ENCODE data around the gene S100A12. TPM values are rescaled to one million over a fixed set of nuclear protein-coding genes. Genes with fewer than 3 reads are reported as not detected.

The S100A12 gene
- total RNA-seq, 1 donor from 2014 or later, result not detected

DNA sequence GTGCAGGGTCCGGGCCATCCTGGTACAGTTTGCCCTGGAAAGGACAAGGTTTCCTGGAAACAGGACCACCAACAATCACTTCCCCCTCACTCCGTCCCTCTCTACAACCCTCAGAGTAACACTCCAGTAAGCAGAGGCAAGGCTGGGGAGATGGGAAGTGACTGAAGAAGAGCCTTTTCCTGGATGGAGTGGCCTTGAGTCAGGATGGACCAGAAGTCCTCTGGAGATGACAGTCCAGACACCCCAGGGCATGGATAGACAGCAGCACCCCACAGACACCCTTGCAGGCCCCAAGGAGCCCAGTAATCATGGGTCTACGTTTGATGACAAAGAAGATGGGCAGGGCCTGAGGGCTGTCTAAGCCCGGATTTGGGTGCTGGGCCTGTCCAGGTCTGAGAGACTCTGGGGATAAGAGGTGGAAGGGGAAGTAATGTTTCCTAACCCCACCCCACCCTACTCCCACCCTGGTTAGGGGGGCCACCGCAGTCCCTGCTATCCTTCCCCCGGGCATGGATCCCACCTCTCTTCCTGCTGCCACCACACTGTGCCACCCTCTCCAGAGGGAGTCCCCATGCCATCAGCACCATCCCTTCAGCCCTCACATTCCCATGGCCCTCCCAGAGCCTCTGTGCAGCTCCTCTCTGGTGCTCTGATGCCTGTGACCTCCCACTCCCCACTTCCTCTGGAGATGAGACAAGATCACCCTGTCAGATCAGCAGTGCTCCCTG is 22.7 kb upstream of the S100A12 start:
- Mint-ChIP-seq H3K4me3 (ENCODE audit: low read depth) (no peak overlapping the region), H3K9me3 (ENCODE audit: low read depth) (no peaks in the 10 kb centered on the region), H3K4me1 (ENCODE audit: low read depth) (no peaks in the 10 kb centered on the region), H3K27ac (no peak overlapping the region), H3K36me3 (ENCODE audit: insufficient read depth) (no peaks in the 10 kb centered on the region), H3K27me3 (peaks cover 36% of the 10 kb centered on the region)
- TF ChIP-seq, protein P1, sequence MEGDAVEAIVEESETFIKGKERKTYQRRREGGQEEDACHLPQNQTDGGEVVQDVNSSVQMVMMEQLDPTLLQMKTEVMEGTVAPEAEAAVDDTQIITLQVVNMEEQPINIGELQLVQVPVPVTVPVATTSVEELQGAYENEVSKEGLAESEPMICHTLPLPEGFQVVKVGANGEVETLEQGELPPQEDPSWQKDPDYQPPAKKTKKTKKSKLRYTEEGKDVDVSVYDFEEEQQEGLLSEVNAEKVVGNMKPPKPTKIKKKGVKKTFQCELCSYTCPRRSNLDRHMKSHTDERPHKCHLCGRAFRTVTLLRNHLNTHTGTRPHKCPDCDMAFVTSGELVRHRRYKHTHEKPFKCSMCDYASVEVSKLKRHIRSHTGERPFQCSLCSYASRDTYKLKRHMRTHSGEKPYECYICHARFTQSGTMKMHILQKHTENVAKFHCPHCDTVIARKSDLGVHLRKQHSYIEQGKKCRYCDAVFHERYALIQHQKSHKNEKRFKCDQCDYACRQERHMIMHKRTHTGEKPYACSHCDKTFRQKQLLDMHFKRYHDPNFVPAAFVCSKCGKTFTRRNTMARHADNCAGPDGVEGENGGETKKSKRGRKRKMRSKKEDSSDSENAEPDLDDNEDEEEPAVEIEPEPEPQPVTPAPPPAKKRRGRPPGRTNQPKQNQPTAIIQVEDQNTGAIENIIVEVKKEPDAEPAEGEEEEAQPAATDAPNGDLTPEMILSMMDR (IDR thresholded peaks at IDR 0.05; ENCODE audit: unreplicated experiment), result no peak
- DNase-seq (ENCODE audit: low spot score, unreplicated experiment), result no peak

DNA sequence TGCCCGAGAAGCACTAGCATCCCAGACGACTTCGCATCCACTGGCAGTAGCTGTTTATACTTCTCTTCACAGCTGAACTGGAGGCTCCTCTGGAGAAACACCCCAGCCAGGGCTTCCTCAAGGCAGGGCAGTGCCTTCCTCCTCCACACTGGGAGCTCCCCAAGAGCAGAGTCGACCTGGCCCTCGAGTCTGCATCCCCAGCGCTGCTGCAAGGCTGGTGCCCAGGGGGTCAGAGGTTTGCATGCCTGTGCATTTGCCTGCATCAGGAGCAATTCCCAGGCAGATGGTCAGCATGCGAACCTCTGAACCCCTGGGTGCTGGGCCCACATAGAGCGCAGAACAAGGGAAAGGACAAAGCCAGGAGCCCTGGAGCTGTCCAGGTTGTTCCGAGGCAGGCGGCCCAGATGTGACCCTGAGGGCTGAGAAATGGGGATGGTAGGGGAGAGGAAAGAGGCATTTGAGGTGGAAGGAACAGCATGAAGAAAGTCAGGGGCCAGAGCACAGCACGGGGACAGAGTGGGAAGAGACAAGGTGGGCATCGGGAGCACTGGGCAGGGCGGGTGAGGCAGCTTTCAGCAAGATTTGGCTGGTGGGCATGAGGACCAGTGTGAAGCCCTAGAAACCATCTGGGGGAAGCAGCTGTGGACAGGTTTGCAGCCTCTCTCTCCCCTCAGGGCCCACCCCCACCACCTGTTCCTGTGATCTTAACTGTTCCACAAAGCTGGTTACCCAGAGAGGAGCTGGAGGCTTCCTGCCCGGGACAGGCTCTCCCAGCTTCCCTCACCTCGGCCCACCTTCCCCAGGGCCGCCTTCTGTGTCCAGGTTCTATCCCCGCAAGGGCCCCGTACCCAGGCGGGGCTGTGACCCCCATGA is 21.9 kb upstream of the S100A12 start:
- TF ChIP-seq, protein P1 (IDR thresholded peaks at IDR 0.05; ENCODE audit: unreplicated experiment), result no peak
- H3K9me3 Mint-ChIP-seq (ENCODE audit: low read depth), result no peaks in the 10 kb centered on the region
- H3K27ac Mint-ChIP-seq, result no peak overlapping the region
- peaks cover 40% of the 10 kb centered on the region for H3K27me3 Mint-ChIP-seq
- H3K36me3 Mint-ChIP-seq (ENCODE audit: insufficient read depth), result no peaks in the 10 kb centered on the region
- no peaks in the 10 kb centered on the region for H3K4me1 Mint-ChIP-seq (ENCODE audit: low read depth)
- no peak for DNase-seq (ENCODE audit: low spot score, unreplicated experiment)
- H3K4me3 Mint-ChIP-seq (ENCODE audit: low read depth), result no peak overlapping the region

DNA sequence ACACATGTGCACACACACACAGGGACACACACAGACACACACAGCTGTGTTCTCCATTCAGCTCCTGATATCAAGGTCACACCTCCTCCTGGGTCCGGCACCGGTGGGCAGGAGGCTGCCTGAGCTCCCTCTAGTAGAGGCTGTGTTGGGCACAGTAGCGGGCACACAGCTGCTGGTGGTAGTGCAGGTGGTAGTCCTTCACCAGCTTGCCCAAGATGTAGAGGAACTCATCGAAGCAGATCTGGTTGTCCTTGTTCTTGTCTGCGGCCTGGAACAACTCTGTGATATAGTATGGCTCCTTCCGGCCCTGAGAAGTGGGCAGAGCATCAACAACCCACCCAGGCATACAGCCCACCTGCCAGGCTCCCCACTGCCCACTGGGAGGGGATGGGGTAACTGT is 21.0 kb upstream of the S100A12 start:
- no peak for DNase-seq (ENCODE audit: low spot score, unreplicated experiment)
- Mint-ChIP-seq H3K4me1 (ENCODE audit: low read depth) (no peaks in the 10 kb centered on the region), H3K9me3 (ENCODE audit: low read depth) (no peaks in the 10 kb centered on the region), H3K27me3 (peaks cover 39% of the 10 kb centered on the region), H3K27ac (no peak overlapping the region), H3K4me3 (ENCODE audit: low read depth) (no peak overlapping the region), H3K36me3 (ENCODE audit: insufficient read depth) (no peaks in the 10 kb centered on the region)
- TF ChIP-seq, protein P1 (IDR thresholded peaks at IDR 0.05; ENCODE audit: unreplicated experiment), result no peak

DNA sequence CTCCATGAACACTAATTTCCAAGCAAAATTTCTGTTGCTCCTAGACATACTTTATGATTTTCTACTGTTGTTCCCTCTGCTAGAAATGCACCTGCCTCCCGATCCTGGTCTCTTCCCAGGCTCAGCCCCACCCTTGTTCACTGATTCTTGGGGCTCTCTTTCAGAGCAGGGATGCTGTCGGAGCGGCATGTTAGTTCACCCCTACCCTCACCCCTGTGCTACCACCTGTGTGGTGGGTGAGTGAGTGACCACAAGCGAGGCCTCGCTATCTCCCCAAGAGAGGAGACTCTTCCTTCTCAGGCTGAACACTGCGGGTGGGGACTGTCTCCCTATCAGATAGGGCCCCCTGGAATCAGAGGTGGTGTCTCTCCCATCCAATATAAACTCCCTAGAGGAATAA is 20.4 kb upstream of the S100A12 start:
- no peak overlapping the region for H3K4me3 Mint-ChIP-seq (ENCODE audit: low read depth)
- TF ChIP-seq, protein P1 (IDR thresholded peaks at IDR 0.05; ENCODE audit: unreplicated experiment), result no peak
- no peaks in the 10 kb centered on the region for H3K4me1 Mint-ChIP-seq (ENCODE audit: low read depth)
- no peaks in the 10 kb centered on the region for H3K36me3 Mint-ChIP-seq (ENCODE audit: insufficient read depth)
- H3K27ac Mint-ChIP-seq, result no peak overlapping the region
- peaks cover 40% of the 10 kb centered on the region for H3K27me3 Mint-ChIP-seq
- DNase-seq (ENCODE audit: low spot score, unreplicated experiment), result no peak
- no peaks in the 10 kb centered on the region for H3K9me3 Mint-ChIP-seq (ENCODE audit: low read depth)

DNA sequence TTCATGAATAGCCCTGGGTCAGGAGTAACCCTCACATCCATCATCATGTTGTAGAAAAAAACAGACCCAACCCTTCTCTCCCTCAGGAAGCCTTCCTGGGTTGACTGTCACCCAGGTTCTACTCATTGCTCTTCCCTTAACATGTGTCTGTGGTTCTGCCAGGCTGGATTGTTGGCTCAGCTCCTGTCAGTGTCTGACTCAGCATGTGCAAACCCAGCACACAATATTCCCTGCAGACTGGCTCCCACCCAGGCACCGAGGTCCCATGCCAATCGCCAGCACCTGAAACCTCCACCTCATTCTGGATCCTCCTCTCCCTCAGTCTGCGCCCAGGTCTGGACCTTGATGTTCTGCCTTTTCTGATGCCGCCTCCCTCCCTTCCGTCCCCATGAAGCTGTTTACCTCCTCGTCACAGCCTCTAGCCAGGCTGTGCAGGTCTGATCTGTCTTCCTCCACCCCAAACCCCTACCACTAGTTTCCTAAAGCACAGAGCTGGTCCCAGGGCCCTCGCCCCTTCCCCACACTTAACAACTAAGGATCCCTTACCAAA is 19.8 kb upstream of the S100A12 start:
- Mint-ChIP-seq H3K27ac (no peak overlapping the region), H3K36me3 (ENCODE audit: insufficient read depth) (no peaks in the 10 kb centered on the region), H3K4me1 (ENCODE audit: low read depth) (no peaks in the 10 kb centered on the region), H3K9me3 (ENCODE audit: low read depth) (no peaks in the 10 kb centered on the region), H3K4me3 (ENCODE audit: low read depth) (no peak overlapping the region), H3K27me3 (peaks cover 41% of the 10 kb centered on the region)
- DNase-seq (ENCODE audit: low spot score, unreplicated experiment), result no peak
- TF ChIP-seq, protein P1 (IDR thresholded peaks at IDR 0.05; ENCODE audit: unreplicated experiment), result no peak

All from progenitor cell of endocrine pancreas (in vitro differentiated cells).